PC-9 (cell line): ENCODE measurements around the gene HHATL. TPM values are rescaled to one million over a fixed set of nuclear protein-coding genes. Genes with fewer than 3 reads are reported as not detected.

Experiments
- BruUV-seq: library from RNA; stranded (reverse); fragments of 400-500 nt; replicated peaks from 2 replicates; lab custom pipeline; 2021; lab: Mats Ljungman, UMichigan
- CTCF ChIA-PET: fragments of 300-600 bp; sonication (Branson Sonifier 250); formaldehyde crosslinking; loops from one replicate; lab custom pipeline; 2022; ENCODE audit warnings: antibody characterized with exemption; lab: Charles Lee
- POLR2A ChIA-PET: fragments of 300-600 bp; sonication (Branson Sonifier 250); formaldehyde crosslinking; loops from one replicate; lab custom pipeline; 2022; ENCODE audit warnings: antibody characterized with exemption; ENCODE audit not compliant: unreplicated experiment; lab: Charles Lee
- DNase-seq, 2 experiments: peaks; one replicate each; pipeline versions ENCODE4 v3.0.0 to v3.0.0-alpha.2; 2015 to 2022; ENCODE audit warnings: mixed read lengths in 1 of 2
- H2AFZ ChIP-seq: fragments of 200-600 bp; sonication (generic); 2 replicates; pipeline ENCODE4 v1.8.1; 2017; ENCODE audit warnings: antibody characterized with exemption
- H3F3A ChIP-seq: fragments of 200-600 bp; sonication (generic); 2 replicates; pipeline ENCODE4 v1.8.1; 2017; ENCODE audit warnings: antibody characterized with exemption, mild to moderate bottlenecking, low read depth; ENCODE audit not compliant: insufficient read depth
- H3K27ac ChIP-seq: fragments of 200-600 bp; sonication (generic); 2 replicates; pipeline ENCODE4 v1.6.1; 2016; ENCODE audit warnings: mixed run types
- H3K27me3 ChIP-seq: fragments of 200-600 bp; sonication (generic); 2 replicates; pipeline ENCODE4 v1.6.1; 2016; ENCODE audit warnings: low read depth, mixed run types; ENCODE audit not compliant: insufficient read depth
- H3K36me3 ChIP-seq: fragments of 200-600 bp; sonication (generic); 2 replicates; pipeline ENCODE4 v1.6.1; 2016; ENCODE audit warnings: low read depth, mixed run types
- H3K4me1 ChIP-seq: fragments of 200-600 bp; sonication (generic); replicated peaks from 2 replicates; pipeline ENCODE4 v1.6.1; 2016; ENCODE audit warnings: mixed run types; ENCODE audit not compliant: insufficient read depth
- H3K4me2 ChIP-seq: fragments of 200-600 bp; sonication (generic); 2 replicates; pipeline ENCODE4 v1.6.1; 2017; ENCODE audit warnings: mixed run types
- H3K4me3 ChIP-seq: fragments of 200-600 bp; sonication (generic); 2 replicates; pipeline ENCODE4 v1.6.1; 2016; ENCODE audit warnings: mixed run types
- H3K79me2 ChIP-seq: fragments of 200-600 bp; sonication (generic); 2 replicates; pipeline ENCODE4 v1.6.1; 2017; ENCODE audit warnings: low read depth, mixed run types
- H3K9me2 ChIP-seq: fragments of 200-600 bp; sonication (generic); 2 replicates; pipeline ENCODE4 v1.8.1; 2017; ENCODE audit warnings: mild to moderate bottlenecking; ENCODE audit not compliant: insufficient read depth
- H3K9me3 ChIP-seq: fragments of 200-600 bp; sonication (generic); 2 replicates; pipeline ENCODE4 v1.8.1; 2016; ENCODE audit warnings: low read depth; ENCODE audit not compliant: insufficient read depth
- H4K20me1 ChIP-seq: fragments of 200-600 bp; sonication (generic); 2 replicates; pipeline ENCODE4 v1.8.1; 2017; ENCODE audit not compliant: insufficient read depth
- EZH2 ChIP-seq: fragments of 200-600 bp; sonication (generic); IDR thresholded peaks from 2 replicates; pipeline ENCODE4 v1.8.0; 2017; ENCODE audit warnings: antibody characterized with exemption, low read depth
- intact Hi-C: fragments of 100-400 bp; cut with micrococcal nuclease; formaldehyde crosslinking; loops from one replicate; pipeline ENCODE4 v1.10.0; 2022; ENCODE audit not compliant: unreplicated experiment
- total RNA-seq: library from RNA; stranded (reverse); gene quantifications from 2 replicates; pipeline ENCODE4 v1.2.3, GENCODE V29; 2021
- TF ChIP-seq, protein P1 (sequence below): fragments of 200-600 bp; sonication (generic); conservative IDR thresholded peaks from 2 replicates; pipeline ENCODE4 v1.6.1; 2017; ENCODE audit warnings: mixed run types, antibody characterized with exemption, mild to moderate bottlenecking, moderate library complexity

The HHATL gene
- total RNA-seq, 1 experiment from 2014 or later: not detected

DNA sequence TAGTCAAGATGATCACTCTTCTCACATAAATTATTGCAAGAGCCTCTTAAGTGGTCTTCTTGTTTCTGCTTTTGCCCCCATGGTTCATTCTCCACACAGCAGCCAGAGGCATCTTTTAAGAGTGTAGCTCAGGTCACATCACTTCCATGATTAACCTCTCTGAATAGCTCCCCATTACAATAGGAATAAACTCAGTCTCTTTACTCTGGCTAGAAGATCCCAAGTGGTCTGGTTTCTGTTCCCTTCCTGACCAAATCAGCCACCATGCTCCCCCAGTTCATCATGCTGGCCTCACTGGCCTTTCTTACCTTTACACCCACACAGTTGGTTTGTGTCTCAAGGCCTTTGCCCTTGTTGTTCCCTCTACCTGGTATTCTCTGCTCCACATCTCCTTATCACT, 8.2 kb downstream of the HHATL start:
- no peaks in the 10 kb centered on the region for H4K20me1 ChIP-seq
- BruUV-seq: no TSS peak

DNA sequence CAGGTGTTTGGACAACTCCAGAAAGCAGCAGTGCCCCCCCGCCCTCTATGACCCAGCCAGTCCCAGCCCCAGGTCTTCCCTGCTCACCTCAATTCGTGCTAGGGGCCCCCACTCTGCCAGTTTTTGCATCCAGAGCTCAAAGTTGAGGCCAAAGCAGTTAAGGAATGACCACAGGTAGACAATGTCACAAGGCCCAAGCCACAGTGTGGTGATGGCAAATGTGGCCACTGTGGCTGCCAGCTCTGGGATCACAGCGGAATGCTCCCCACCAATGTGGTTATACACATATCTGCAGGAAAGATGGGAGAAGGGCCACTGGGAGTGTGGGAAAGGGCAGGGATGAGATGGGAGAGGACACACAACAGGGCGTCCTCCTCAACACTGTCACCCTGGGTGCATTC, 9.1 kb downstream of the HHATL start:
- Histone ChIP-seq H3F3A (no peaks in the 10 kb centered on the region), H3K9me3 (no peaks in the 10 kb centered on the region), H2AFZ (no peak overlapping the region), H3K79me2 (no peaks in the 10 kb centered on the region), H3K27me3 (peaks cover 32% of the 10 kb centered on the region), H3K27ac (no peak overlapping the region), H3K4me3 (no peak overlapping the region), H4K20me1 (no peaks in the 10 kb centered on the region), H3K9me2 (no peaks in the 10 kb centered on the region), H3K4me2 (no peak overlapping the region), H3K4me1 (no peaks in the 10 kb centered on the region), H3K36me3 (no peaks in the 10 kb centered on the region)
- ChIA-PET CTCF (no interaction called here), POLR2A (no interaction called here)
- intact Hi-C loops: no loop called here
- BruUV-seq: no TSS peak
- TF ChIP-seq, protein P1, sequence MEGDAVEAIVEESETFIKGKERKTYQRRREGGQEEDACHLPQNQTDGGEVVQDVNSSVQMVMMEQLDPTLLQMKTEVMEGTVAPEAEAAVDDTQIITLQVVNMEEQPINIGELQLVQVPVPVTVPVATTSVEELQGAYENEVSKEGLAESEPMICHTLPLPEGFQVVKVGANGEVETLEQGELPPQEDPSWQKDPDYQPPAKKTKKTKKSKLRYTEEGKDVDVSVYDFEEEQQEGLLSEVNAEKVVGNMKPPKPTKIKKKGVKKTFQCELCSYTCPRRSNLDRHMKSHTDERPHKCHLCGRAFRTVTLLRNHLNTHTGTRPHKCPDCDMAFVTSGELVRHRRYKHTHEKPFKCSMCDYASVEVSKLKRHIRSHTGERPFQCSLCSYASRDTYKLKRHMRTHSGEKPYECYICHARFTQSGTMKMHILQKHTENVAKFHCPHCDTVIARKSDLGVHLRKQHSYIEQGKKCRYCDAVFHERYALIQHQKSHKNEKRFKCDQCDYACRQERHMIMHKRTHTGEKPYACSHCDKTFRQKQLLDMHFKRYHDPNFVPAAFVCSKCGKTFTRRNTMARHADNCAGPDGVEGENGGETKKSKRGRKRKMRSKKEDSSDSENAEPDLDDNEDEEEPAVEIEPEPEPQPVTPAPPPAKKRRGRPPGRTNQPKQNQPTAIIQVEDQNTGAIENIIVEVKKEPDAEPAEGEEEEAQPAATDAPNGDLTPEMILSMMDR: no peak
- TF ChIP-seq EZH2: no peak
- no peak for DNase-seq

More for the DNA sequence above, 8.2 kb downstream of the HHATL start:
- H3K27me3 ChIP-seq: peaks cover 36% of the 10 kb centered on the region
- DNase-seq: no peak
- no peak overlapping the region for H3K27ac ChIP-seq
- no peak overlapping the region for H2AFZ ChIP-seq
- no peaks in the 10 kb centered on the region for H3K9me3 ChIP-seq
- TF ChIP-seq, protein P1: no peak
- TF ChIP-seq EZH2: no peak
- no peaks in the 10 kb centered on the region for H3K9me2 ChIP-seq
- H3F3A ChIP-seq: no peaks in the 10 kb centered on the region
- ChIA-PET CTCF (no interaction called here), POLR2A (no interaction called here)
- no peak overlapping the region for H3K4me3 ChIP-seq
- no peaks in the 10 kb centered on the region for H3K36me3 ChIP-seq
- intact Hi-C loops: no loop called here
- no peak overlapping the region for H3K4me2 ChIP-seq
- H3K79me2 ChIP-seq: no peaks in the 10 kb centered on the region
- H3K4me1 ChIP-seq: no peaks in the 10 kb centered on the region

DNA sequence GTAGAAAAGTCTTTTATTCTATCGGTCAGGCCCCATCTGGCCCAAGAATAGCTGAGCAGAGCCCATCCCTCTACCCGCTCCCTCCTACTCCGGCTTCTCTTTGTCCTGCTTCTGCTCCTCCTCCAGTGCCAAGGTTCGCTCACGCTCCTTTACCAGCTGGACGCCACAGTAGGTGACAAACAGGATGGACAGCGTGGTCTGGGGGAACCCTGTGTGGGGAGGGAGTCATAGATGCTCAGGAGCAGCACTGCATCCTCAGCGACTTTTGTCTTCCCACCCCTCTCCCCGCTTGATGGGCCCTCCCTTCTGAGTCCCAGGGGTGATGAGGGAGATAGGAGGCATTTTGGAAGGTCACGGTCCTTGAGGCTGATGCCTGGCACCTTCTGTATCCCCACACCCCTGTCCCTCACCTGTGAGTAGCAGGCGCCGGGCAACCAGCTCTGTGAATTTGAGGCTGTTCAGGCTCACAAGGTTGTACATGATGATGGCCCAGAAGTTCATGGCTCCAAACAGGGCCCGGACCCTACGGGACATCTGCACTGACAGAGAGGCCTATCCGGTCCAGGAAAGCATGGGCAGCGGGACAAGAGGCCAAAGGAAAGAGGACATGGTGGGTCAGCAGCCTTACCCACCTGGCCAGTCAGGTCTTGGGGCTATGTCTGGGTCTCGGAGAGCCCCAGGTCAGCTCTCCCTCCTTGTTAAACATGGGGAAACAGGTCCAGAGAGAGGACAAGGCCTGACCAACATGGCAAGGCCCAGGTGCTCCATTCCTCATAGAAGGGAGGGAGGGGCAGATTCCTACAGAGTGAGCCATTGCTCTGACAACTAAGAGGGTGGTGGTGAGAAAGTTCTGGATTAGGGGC, 9.7 kb downstream of the HHATL start:
- no peaks in the 10 kb centered on the region for H3K79me2 ChIP-seq
- ChIA-PET POLR2A (no interaction called here), CTCF (no interaction called here)
- no peaks in the 10 kb centered on the region for H3F3A ChIP-seq
- no peaks in the 10 kb centered on the region for H4K20me1 ChIP-seq
- no peaks in the 10 kb centered on the region for H3K9me3 ChIP-seq
- no peak for DNase-seq
- H3K4me3 ChIP-seq: no peak overlapping the region
- H3K9me2 ChIP-seq: no peaks in the 10 kb centered on the region
- H3K36me3 ChIP-seq: no peaks in the 10 kb centered on the region
- TF ChIP-seq, protein P1: no peak
- TF ChIP-seq EZH2: no peak
- no peak overlapping the region for H3K4me2 ChIP-seq
- no peak overlapping the region for H3K27ac ChIP-seq
- intact Hi-C loops: no loop called here
- no TSS peak for BruUV-seq
- H3K27me3 ChIP-seq: peaks cover 26% of the 10 kb centered on the region
- H3K4me1 ChIP-seq: no peaks in the 10 kb centered on the region
- H2AFZ ChIP-seq: no peak overlapping the region
